GM18505 (cell line): ENCODE data around the gene RHBDD3.

Experiments
- ATAC-seq: cut with Tn5 transposase; IDR thresholded peaks from one replicate; pipeline ENCODE4 v1.9.1; 2021; ENCODE audit not compliant: unreplicated experiment
- POLR2A ChIP-seq: IDR thresholded peaks from 4 replicates; pipeline ENCODE4 v1.6.1; 2011; ENCODE audit warnings: borderline replicate concordance; ENCODE audit not compliant: insufficient read depth, insufficient read length; ENCODE audit errors: extremely low read depth

RHBDD3 gene

DNA sequence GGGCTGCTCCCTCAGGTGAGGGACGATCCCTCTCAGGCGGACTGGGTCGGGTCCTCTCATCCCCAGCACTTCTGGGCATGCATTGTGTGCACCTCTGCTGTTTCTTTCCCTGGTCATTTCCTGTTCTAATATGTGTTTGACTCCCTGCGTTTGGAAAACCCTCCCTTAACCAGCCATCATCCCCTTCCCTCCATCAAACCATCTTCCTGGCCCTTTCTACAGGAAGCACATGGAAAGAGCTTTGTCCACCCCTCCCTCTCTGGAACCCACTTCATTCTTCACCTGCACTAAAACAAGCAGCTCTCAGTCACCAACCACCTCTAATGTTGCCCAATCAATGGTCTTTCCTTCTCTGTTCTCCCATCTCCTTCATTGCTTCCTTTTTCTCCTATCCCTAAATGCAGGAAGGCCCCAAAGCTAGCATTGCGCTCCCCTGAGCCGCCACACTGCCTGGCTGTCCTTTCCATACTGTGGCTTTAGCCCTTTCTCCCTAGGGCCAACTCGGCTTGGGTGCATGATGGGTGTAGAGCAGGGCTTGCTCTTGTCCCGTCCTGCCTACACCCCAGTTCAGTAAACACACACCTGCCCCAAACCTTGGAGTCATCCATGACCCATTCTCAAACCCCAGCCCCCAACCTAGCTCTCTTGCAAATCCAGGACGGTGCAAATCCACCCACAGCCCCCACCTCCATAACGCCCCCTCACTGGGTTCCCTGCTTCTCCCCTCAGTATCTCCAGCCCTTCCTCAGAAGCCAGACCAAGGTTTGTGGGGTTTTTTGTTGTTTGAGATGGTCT, 33.2 kb upstream of the RHBDD3 start:
- no peak for TF ChIP-seq POLR2A
- ATAC-seq, result no peak

DNA sequence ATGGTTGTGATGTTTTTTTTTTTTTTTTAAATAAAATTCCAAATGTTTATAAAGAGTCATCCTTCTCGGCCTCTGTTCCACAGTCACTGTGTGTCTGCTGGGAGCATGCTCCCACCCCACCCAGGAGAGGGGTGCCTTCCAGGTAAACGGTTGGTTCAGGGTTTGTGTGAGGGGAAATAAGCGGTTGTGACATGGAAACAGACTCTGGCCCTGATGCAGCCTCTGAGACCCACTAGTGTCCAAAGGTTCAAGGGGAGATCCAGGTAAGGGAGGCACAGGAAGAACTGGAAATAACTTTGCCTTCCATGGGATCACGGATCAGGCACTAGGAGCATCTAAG, 32.7 kb upstream of the RHBDD3 start:
- TF ChIP-seq POLR2A, result no peak
- ATAC-seq, result no peak

DNA sequence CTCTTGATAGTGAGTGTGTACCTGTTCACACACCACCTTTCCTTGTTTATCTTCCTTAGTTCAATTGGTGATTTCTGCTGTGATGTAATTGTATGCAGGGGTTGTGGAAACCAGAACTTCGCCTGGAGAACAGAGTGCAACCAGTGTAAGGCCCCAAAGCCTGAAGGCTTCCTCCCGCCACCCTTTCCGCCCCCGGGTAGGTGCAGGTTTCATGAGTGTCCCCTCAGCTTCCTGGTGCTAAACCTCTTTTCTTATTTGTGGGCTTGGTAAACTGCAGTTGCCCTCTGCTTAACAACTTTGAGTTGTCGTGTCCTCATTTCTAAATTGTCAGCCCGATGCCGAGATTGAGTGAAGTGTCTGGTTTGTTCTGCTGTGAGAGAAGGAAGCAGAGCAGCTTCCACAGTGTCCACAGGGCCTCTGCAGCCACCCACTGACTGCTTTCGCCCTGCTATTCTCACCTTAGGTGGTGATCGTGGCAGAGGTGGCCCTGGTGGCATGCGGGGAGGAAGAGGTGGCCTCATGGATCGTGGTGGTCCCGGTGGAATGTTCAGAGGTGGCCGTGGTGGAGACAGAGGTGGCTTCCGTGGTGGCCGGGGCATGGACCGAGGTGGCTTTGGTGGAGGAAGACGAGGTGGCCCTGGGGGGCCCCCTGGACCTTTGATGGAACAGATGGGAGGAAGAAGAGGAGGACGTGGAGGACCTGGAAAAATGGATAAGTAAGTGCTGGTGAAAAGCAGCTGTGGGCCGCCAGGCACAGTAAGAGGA, 31.5 kb upstream of the RHBDD3 start:
- no peak for ATAC-seq
- no peak for TF ChIP-seq POLR2A

- peak; percentile 13 for TF ChIP-seq POLR2A
- no peak for ATAC-seq
Measured at GRCh38 chr22:29298641-29299040, 30.9 kb upstream of the RHBDD3 start.

DNA sequence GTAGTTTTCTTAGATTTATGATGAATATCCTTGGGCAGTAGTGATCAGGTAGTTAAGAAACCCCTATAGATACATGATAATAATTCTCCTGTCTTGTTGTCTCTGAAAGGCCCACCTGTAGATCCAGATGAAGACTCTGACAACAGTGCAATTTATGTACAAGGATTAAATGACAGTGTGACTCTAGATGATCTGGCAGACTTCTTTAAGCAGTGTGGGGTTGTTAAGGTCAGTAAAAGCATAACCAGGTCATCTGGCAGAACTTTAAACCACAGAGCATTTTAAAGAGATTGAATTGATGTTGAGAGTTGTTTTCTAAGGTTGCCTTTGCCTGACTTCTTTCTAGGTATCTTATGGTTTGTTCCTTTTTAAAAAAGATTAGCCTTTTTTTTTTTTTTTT, 24.6 kb upstream of the RHBDD3 start:
- no peak for TF ChIP-seq POLR2A

GRCh38 chr22:29291215-29291614, 23.4 kb upstream of the RHBDD3 start:
- TF ChIP-seq POLR2A, result no peak
- no peak for ATAC-seq

More for the DNA sequence above, 24.6 kb upstream of the RHBDD3 start:
- ATAC-seq, result no peak

- TF ChIP-seq POLR2A, result no peak
- no peak for ATAC-seq
Measured at GRCh38 chr22:29290061-29290460, 22.3 kb upstream of the RHBDD3 start.

- ATAC-seq, result no peak
- no peak for TF ChIP-seq POLR2A
Measured at GRCh38 chr22:29288837-29289236, 21.1 kb upstream of the RHBDD3 start.

DNA sequence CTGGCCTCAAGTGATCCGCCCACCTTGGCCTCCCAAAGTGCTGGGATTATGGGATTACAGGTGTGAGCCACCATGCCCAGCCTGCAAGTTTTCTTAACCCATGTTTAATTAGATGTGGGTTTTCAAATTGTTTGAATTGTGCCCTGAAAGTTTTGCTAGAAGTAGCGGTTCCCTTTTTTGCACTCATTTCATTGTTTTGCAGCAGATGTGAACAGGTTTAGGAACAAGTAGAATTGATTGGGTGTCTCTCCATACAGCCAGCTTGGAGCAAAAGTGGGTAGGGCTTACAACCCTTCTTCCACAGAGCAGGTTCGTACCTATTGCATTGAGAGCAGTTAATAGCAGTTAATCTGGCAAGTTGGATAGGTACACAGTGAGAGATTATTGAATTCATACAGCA, 16.4 kb upstream of the RHBDD3 start:
- no peak for ATAC-seq
- no peak for TF ChIP-seq POLR2A

GRCh38 chr22:29277927-29278326, 10.1 kb upstream of the RHBDD3 start:
- ATAC-seq, result no peak
- no peak for TF ChIP-seq POLR2A

DNA sequence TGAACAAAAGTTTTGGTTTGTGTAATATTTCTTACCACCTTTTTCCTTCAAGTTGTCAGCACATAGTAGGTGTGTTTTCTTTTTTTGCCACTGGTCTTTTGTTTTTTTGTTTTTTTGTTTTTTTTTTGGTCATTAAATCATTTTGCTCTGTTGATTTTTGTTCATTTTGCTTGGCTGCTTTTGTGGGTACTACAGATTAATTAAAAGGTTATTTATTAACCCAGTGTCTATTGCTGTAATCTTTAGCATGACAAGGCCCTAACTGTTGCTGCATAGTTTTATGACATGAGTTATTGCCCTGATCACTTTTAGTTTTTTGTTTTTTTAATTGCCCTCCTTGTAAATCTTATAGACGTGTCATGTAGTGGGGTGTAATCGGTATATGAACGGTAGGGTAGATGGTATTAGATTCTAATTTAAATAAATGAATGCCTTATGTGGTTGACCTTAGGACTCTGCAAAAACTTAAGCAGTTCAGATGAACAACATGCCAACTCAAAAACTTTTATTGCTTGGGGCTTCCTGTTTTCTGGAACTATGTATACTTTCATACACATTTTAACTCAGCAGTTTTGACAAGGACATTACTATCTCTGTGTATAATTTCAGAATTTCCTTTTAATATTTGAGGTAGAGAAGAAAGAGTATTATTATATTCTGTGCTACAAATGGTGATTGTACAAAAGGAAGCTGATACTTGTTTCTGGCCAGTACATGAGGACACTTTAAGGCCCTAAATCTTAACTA, 8.2 kb upstream of the RHBDD3 start:
- TF ChIP-seq POLR2A, result no peak

GRCh38 chr22:29275167-29275566, 7.4 kb upstream of the RHBDD3 start:
- ATAC-seq, result no peak
- TF ChIP-seq POLR2A, result no peak

More for the DNA sequence above, 8.2 kb upstream of the RHBDD3 start:
- no peak for ATAC-seq

GRCh38 chr22:29272624-29273023, 4.8 kb upstream of the RHBDD3 start:
- no peak for TF ChIP-seq POLR2A

GRCh38 chr22:29270475-29271271, 2.9 kb upstream of the RHBDD3 start:
- no peak for ATAC-seq
- no peak for TF ChIP-seq POLR2A

More at GRCh38 chr22:29272624-29273023, 4.8 kb upstream of the RHBDD3 start:
- no peak for ATAC-seq
